Activated effector memory CD4-positive, alpha-beta T cell treated with anti-CD3 and anti-CD28 coated beads, Interleukin-2, amount 50 U/mL, for 16 hours (primary cell): ENCODE measurements around the gene RHOD.

Source experiments
- DNase-seq: peaks from one replicate; pipeline ENCODE4 v3.0.0-alpha.2; 2020

Gene RHOD

GRCh38 chr11:67032830-67033551, 23.7 kb upstream of the RHOD start:
- DNase-seq: no peak

- no peak for DNase-seq
Observed at GRCh38 chr11:67033661-67034166, 22.9 kb upstream of the RHOD start.

GRCh38 chr11:67034350-67034749, 22.3 kb upstream of the RHOD start:
- no peak for DNase-seq

- no peak for DNase-seq
Observed at GRCh38 chr11:67040147-67040546, 16.5 kb upstream of the RHOD start.

- no peak for DNase-seq
Observed at GRCh38 chr11:67041602-67042001, 15.0 kb upstream of the RHOD start.

- no peak for DNase-seq
Observed at GRCh38 chr11:67043572-67044349, 12.9 kb upstream of the RHOD start.

GRCh38 chr11:67044496-67044895, 12.2 kb upstream of the RHOD start:
- no peak for DNase-seq

- no peak for DNase-seq
Observed at GRCh38 chr11:67045314-67045713, 11.3 kb upstream of the RHOD start.

GRCh38 chr11:67048515-67049130, 8.0 kb upstream of the RHOD start:
- DNase-seq: no peak

- no peak for DNase-seq
Observed at GRCh38 chr11:67050139-67050538, 6.5 kb upstream of the RHOD start.

- DNase-seq: no peak
Observed at GRCh38 chr11:67051180-67051893, 5.3 kb upstream of the RHOD start.

GRCh38 chr11:67051945-67052488, 4.6 kb upstream of the RHOD start:
- DNase-seq: no peak

- no peak for DNase-seq
Observed at GRCh38 chr11:67052891-67053290, 3.8 kb upstream of the RHOD start.

- peak; percentile 75 for DNase-seq
Observed at GRCh38 chr11:67053896-67054329, 2.7 kb upstream of the RHOD start.

- DNase-seq: no peak
Observed at GRCh38 chr11:67054346-67054835, 2.3 kb upstream of the RHOD start.

- DNase-seq: peak; percentile 71
Observed at GRCh38 chr11:67054836-67055523, 1.7 kb upstream of the RHOD start.

- no peak for DNase-seq
Observed at GRCh38 chr11:67055812-67056211, 835 bp upstream of the RHOD start.

- no peak for DNase-seq
Observed at GRCh38 chr11:67057205-67057672, 592 bp downstream of the RHOD start.

GRCh38 chr11:67058506-67058905, 1.9 kb downstream of the RHOD start:
- DNase-seq: no peak

- DNase-seq: no peak
Observed at GRCh38 chr11:67059671-67060070, 3.0 kb downstream of the RHOD start.

- no peak for DNase-seq
Observed at GRCh38 chr11:67060111-67060522, 3.5 kb downstream of the RHOD start.
